ENCODE data around the gene SYTL5. TPM values are rescaled to one million over a fixed set of nuclear protein-coding genes. Genes with fewer than 3 reads are reported as not detected.

SYTL5 gene
- total and polyA plus RNA-seq, 2 of the 4 experiments (the other 2 are of a cell fraction) = 0.19 to 0.54 TPM

DNA sequence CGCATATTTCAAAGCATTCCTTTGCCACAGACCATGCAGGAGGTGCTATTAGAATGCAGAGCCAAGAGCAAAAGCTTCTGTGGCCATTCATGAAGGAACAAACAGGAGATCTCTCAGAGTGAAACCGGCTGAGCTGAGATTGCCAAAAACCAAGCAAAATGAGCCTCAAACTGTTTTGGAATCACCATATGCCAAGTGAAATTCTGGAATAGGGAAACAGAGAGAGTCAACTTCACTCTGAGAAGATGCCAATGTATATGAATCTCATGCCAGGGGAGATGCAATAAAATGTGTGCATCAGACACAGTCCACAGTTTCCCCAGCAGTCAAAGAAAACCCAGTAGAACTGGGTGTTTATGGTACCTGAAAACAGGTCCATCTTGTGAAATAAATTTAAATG lies 172.0 kb downstream of the SYTL5 start:
- no peaks in the 10 kb centered on the region for H3K9me3 ChIP-seq (ENCODE audit: control insufficient read depth, insufficient read depth, low read length)
- intact Hi-C loops (cut with micrococcal nuclease) (loop anchor here (10.0 kb wide), 1 partner anchor 354 kb away; no protein-coding TSS in a partner anchor), in situ Hi-C loops (cut with MboI; ENCODE audit: low sequenced_read_pairs) (loop anchor here (10.0 kb wide), 1 partner anchor 434 kb away; no protein-coding TSS in a partner anchor), dilution Hi-C loops (cut with HindIII; ENCODE audit: low sequenced_read_pairs, unreplicated experiment) (no loop called here)
- H2AK5ac ChIP-seq (ENCODE audit: low read depth, low read length) = no peak overlapping the region
- no peak overlapping the region for H2BK15ac ChIP-seq (ENCODE audit: low read depth, low read length)
- H3K4me3 ChIP-seq (ENCODE audit: insufficient read depth, low read depth, low read length) = no peak overlapping the region
- no peak overlapping the region for H3K14ac ChIP-seq (replicated peaks; ENCODE audit: low read depth, low read length)
- H2AFZ ChIP-seq (replicated peaks; ENCODE audit: low read length, poor library complexity) = no peak overlapping the region
- H2BK20ac ChIP-seq (ENCODE audit: low read depth, low read length) = no peak overlapping the region
- H3K36me3 ChIP-seq (ENCODE audit: control insufficient read depth, insufficient read depth, low read length) = no peaks in the 10 kb centered on the region
- peaks cover 4% of the 10 kb centered on the region for H3K27me3 ChIP-seq (ENCODE audit: control insufficient read depth, insufficient read depth, low read length)
- POLR2A ChIA-PET (ENCODE audit: unreplicated experiment) = no interaction called here
- no peak overlapping the region for H3K4me2 ChIP-seq (ENCODE audit: low read depth, low read length)
- H4K91ac ChIP-seq (ENCODE audit: insufficient read depth, low read depth, low read length) = no peak overlapping the region
- H2BK5ac ChIP-seq (ENCODE audit: low read depth, low read length, poor library complexity, severe bottlenecking) = no peak overlapping the region
- no peaks in the 10 kb centered on the region for H3K79me1 ChIP-seq (ENCODE audit: low read depth in 1 of 2, low read length in 2 of 2)
- H4K20me1 ChIP-seq (ENCODE audit: insufficient read depth, low read length) = peaks cover 3% of the 10 kb centered on the region; the same call in 1 of the 2 replicates
- no peak for ATAC-seq (ENCODE audit: low read depth)
- H4K5ac ChIP-seq (ENCODE audit: low read depth, low read length) = no peak overlapping the region
- no peaks in the 10 kb centered on the region for H3K9me1 ChIP-seq (ENCODE audit: insufficient read depth, low read length)
- CTCF ChIA-PET = interaction anchor here (0.9 kb wide), 1 partner anchor 12 kb away, joined by 3 read pairs; no protein-coding TSS in a partner anchor
- H3K9ac ChIP-seq (ENCODE audit: low read depth, low read length) = no peak overlapping the region
- no peak overlapping the region for H3K56ac ChIP-seq (ENCODE audit: extremely low read depth, insufficient read depth, low read length)
- no TSS peak for BruUV-seq (replicated peaks)
- no peak overlapping the region for H3K23ac ChIP-seq (ENCODE audit: low read depth, low read length)
- H3K18ac ChIP-seq (ENCODE audit: low read depth, low read length) = no peak overlapping the region
- H3K4ac ChIP-seq (ENCODE audit: low read depth, low read length) = no peak overlapping the region
- DNase-seq = no peak
- TF ChIP-seq POLR2A (IDR thresholded peaks at IDR 0.05; ENCODE audit: low read depth, low read length) (no peak), RAD21 (IDR thresholded peaks at IDR 0.05; ENCODE audit: low read length) (no peak)
- TF ChIP-seq, protein P1, sequence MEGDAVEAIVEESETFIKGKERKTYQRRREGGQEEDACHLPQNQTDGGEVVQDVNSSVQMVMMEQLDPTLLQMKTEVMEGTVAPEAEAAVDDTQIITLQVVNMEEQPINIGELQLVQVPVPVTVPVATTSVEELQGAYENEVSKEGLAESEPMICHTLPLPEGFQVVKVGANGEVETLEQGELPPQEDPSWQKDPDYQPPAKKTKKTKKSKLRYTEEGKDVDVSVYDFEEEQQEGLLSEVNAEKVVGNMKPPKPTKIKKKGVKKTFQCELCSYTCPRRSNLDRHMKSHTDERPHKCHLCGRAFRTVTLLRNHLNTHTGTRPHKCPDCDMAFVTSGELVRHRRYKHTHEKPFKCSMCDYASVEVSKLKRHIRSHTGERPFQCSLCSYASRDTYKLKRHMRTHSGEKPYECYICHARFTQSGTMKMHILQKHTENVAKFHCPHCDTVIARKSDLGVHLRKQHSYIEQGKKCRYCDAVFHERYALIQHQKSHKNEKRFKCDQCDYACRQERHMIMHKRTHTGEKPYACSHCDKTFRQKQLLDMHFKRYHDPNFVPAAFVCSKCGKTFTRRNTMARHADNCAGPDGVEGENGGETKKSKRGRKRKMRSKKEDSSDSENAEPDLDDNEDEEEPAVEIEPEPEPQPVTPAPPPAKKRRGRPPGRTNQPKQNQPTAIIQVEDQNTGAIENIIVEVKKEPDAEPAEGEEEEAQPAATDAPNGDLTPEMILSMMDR (conservative IDR thresholded peaks at IDR 0.05; ENCODE audit: low read depth, low read length) = no peak
- H2AK9ac ChIP-seq (replicated peaks; ENCODE audit: low read depth, low read length, poor library complexity) = no peak overlapping the region
- no peaks in the 10 kb centered on the region for H3K4me1 ChIP-seq (ENCODE audit: control insufficient read depth, insufficient read depth, low read length)
- no peak overlapping the region for H2BK120ac ChIP-seq (ENCODE audit: low read depth, low read length)
- no peak overlapping the region for H4K8ac ChIP-seq (ENCODE audit: low read depth in 2 of 2, low read length in 2 of 2)
- no peak overlapping the region for H3K27ac ChIP-seq (ENCODE audit: insufficient read depth, low read length)
- WGBS, 2 experiments (ENCODE audit: extremely low coverage in 2 of 2, insufficient read length in 1 of 2) = 88% methylated on average over 1 of the region's 2 CpGs; no CpG with 5 or more reads in 1 of the 2 experiments

Small RNAs within 50 kb of the gene (microRNA-seq; reads per million reads assigned to microRNA genes)
- gene MIR548AJ2 (ENCODE audit: insufficient read depth in 1 of 2, insufficient read length in 1 of 2, unreplicated experiment in 1 of 2) = 0 reads per million in 2 experiments

Small RNAs within 50 kb of the gene (small RNA-seq; reads per million reads assigned to genes)
- 0 reads per million in 5 experiments for gene MIR548AJ2

Other genes with a start within 250 kb of the SYTL5 start
- gene CYBB, start 226.5 kb upstream of the SYTL5 start, total RNA-seq (2012; rRNA removed) = not detected in 2 replicates
- not detected in 2 replicates for gene CYBB, start 226.5 kb upstream of the SYTL5 start, polyA plus RNA-seq (2012; rRNA removed)
- gene DYNLT3, start 159.0 kb upstream of the SYTL5 start, total RNA-seq (2012; rRNA removed) = 18.8 and 38.3 TPM in 2 replicates
- gene DYNLT3, start 159.0 kb upstream of the SYTL5 start, polyA plus RNA-seq (2012; rRNA removed) = 8.9 and 15.7 TPM in 2 replicates
- 35.5 and 39.2 TPM in 2 replicates for gene SRPX, start 214.3 kb downstream of the SYTL5 start, total RNA-seq (2012; rRNA removed)
- gene SRPX, start 214.3 kb downstream of the SYTL5 start, polyA plus RNA-seq (2012; rRNA removed) = 67.6 and 81.5 TPM in 2 replicates

All from IMR-90 (cell line).